Neural progenitor cell (in vitro differentiated cells): ENCODE results near the gene UBA1. TPM values are rescaled to one million over a fixed set of nuclear protein-coding genes. Genes with fewer than 3 reads are reported as not detected.

Experiments
- DNase-seq: peaks from one replicate; pipeline ENCODE4 v3.0.0-alpha.2; 2016; ENCODE audit warnings: low spot score
- H2AFZ ChIP-seq: fragments of 200-600 bp; sonication (generic); replicated peaks from 2 replicates; pipeline ENCODE4 v1.6.1; 2016; ENCODE audit warnings: antibody characterized with exemption
- H3F3A ChIP-seq: fragments of 200-600 bp; sonication (generic); 2 replicates; pipeline ENCODE4 v1.6.1; 2016; ENCODE audit warnings: antibody characterized with exemption, low read depth
- H3K27ac ChIP-seq: fragments of 200-600 bp; sonication (generic); 2 replicates; pipeline ENCODE4 v1.5.1; 2016; ENCODE audit warnings: mild to moderate bottlenecking
- H3K27me3 ChIP-seq: fragments of 200-600 bp; sonication (generic); 2 replicates; pipeline ENCODE4 v1.6.1; 2016; ENCODE audit warnings: mild to moderate bottlenecking, moderate library complexity
- H3K36me3 ChIP-seq: fragments of 200-600 bp; sonication (generic); 2 replicates; pipeline ENCODE4 v1.5.1; 2016
- H3K4me1 ChIP-seq: fragments of 200-600 bp; sonication (generic); 2 replicates; pipeline ENCODE4 v1.6.1; 2016; ENCODE audit warnings: mixed run types
- H3K4me2 ChIP-seq: fragments of 200-600 bp; sonication (generic); 2 replicates; pipeline ENCODE4 v1.6.1; 2016
- H3K4me3 ChIP-seq: fragments of 200-600 bp; sonication (generic); 2 replicates; pipeline ENCODE4 v1.5.1; 2016
- H3K79me2 ChIP-seq: fragments of 200-600 bp; sonication (generic); 2 replicates; pipeline ENCODE4 v1.6.1; 2016; ENCODE audit warnings: low read depth
- H3K9ac ChIP-seq: fragments of 200-600 bp; sonication (generic); 2 replicates; pipeline ENCODE4 v1.6.1; 2016
- H3K9me3 ChIP-seq: fragments of 200-600 bp; sonication (generic); 2 replicates; pipeline ENCODE4 v1.5.1; 2016; ENCODE audit warnings: low read depth
- H4K20me1 ChIP-seq: fragments of 200-600 bp; sonication (generic); 2 replicates; pipeline ENCODE4 v1.6.1; 2016; ENCODE audit warnings: low read depth
- H3K27ac Mint-ChIP-seq: 3 replicates; pipeline ENCODE4 v1.8.0; 2021; ENCODE audit warnings: mixed read lengths
- H3K27me3 Mint-ChIP-seq: 2 replicates; pipeline ENCODE4 v1.8.0; 2022; ENCODE audit warnings: low read depth, mild to moderate bottlenecking, inconsistent platforms, moderate library complexity, mixed read lengths; ENCODE audit not compliant: insufficient read depth
- H3K36me3 Mint-ChIP-seq: 3 replicates; pipeline ENCODE4 v1.8.0; 2021; ENCODE audit warnings: mixed read lengths
- H3K4me1 Mint-ChIP-seq: 3 replicates; pipeline ENCODE4 v1.8.0; 2021; ENCODE audit warnings: mixed read lengths
- H3K4me3 Mint-ChIP-seq: 3 replicates; pipeline ENCODE4 v1.8.0; 2021; ENCODE audit warnings: mild to moderate bottlenecking, moderate library complexity, mixed read lengths
- H3K9me3 Mint-ChIP-seq: 3 replicates; pipeline ENCODE4 v1.8.0; 2020; ENCODE audit warnings: mixed read lengths
- CTCF ChIP-seq: fragments of 200-600 bp; sonication (generic); IDR thresholded peaks from 2 replicates; pipeline ENCODE4 v1.5.1; 2017; ENCODE audit warnings: antibody characterized with exemption, mild to moderate bottlenecking
- EZH2 ChIP-seq: fragments of 200-600 bp; sonication (generic); IDR thresholded peaks from 2 replicates; pipeline ENCODE4 v1.6.1; 2017; ENCODE audit warnings: antibody characterized with exemption, mild to moderate bottlenecking, moderate library complexity
- EZH2phosphoT487 ChIP-seq: fragments of 200-600 bp; sonication (generic); IDR thresholded peaks from 2 replicates; pipeline ENCODE4 v1.6.1; 2017; ENCODE audit warnings: antibody characterized with exemption
- total RNA-seq: library from RNA; depleted of rRNA; stranded (reverse); fragments of >200 nt; gene quantifications from 2 replicates; pipeline ENCODE4 v1.2.3, GENCODE V29; 2015; ENCODE audit warnings: low replicate concordance

Gene UBA1
- total RNA-seq, 1 donor from 2014 or later: 291 TPM

GRCh38 chrX:47178337-47178736, 15.3 kb upstream of the UBA1 start:
- H3K4me1 ChIP-seq: no peaks in the 10 kb centered on the region
- Mint-ChIP-seq H3K36me3 (peaks cover 13% of the 10 kb centered on the region), H3K4me1 (no peaks in the 10 kb centered on the region), H3K27ac (no peak overlapping the region), H3K9me3 (peaks cover 11% of the 10 kb centered on the region), H3K4me3 (no peak overlapping the region), H3K27me3 (peaks cover 6% of the 10 kb centered on the region)
- no peaks in the 10 kb centered on the region for H4K20me1 ChIP-seq
- DNase-seq: no peak
- no peaks in the 10 kb centered on the region for H3K36me3 ChIP-seq
- no peak overlapping the region for H3K9ac ChIP-seq
- H3K27me3 ChIP-seq: no peaks in the 10 kb centered on the region
- H3K79me2 ChIP-seq: no peaks in the 10 kb centered on the region
- H3F3A ChIP-seq: no peaks in the 10 kb centered on the region
- no peak overlapping the region for H3K27ac ChIP-seq
- H3K4me2 ChIP-seq: no peak overlapping the region
- H2AFZ ChIP-seq: no peak overlapping the region
- H3K4me3 ChIP-seq: no peak overlapping the region
- TF ChIP-seq EZH2phosphoT487: no peak
- TF ChIP-seq CTCF: no peak
- H3K9me3 ChIP-seq: no peaks in the 10 kb centered on the region

GRCh38 chrX:47179221-47179927, 14.3 kb upstream of the UBA1 start:
- no peaks in the 10 kb centered on the region for H3K9me3 ChIP-seq
- Mint-ChIP-seq H3K27ac (no peak overlapping the region), H3K27me3 (peaks cover 4% of the 10 kb centered on the region), H3K36me3 (peaks cover 13% of the 10 kb centered on the region), H3K9me3 (peaks cover 11% of the 10 kb centered on the region), H3K4me3 (no peak overlapping the region), H3K4me1 (no peaks in the 10 kb centered on the region)
- no peak overlapping the region for H3K27ac ChIP-seq
- no peaks in the 10 kb centered on the region for H3K27me3 ChIP-seq
- no peaks in the 10 kb centered on the region for H3K79me2 ChIP-seq
- no peak overlapping the region for H3K9ac ChIP-seq
- no peak overlapping the region for H3K4me3 ChIP-seq
- H3K36me3 ChIP-seq: no peaks in the 10 kb centered on the region
- no peaks in the 10 kb centered on the region for H3K4me1 ChIP-seq
- H2AFZ ChIP-seq: no peak overlapping the region
- TF ChIP-seq CTCF (no peak), EZH2 (no peak), EZH2phosphoT487 (no peak)
- H4K20me1 ChIP-seq: no peaks in the 10 kb centered on the region
- H3K4me2 ChIP-seq: no peak overlapping the region
- H3F3A ChIP-seq: no peaks in the 10 kb centered on the region
- DNase-seq: no peak

- Histone ChIP-seq H3F3A (no peaks in the 10 kb centered on the region), H3K27ac (no peak overlapping the region), H3K27me3 (no peaks in the 10 kb centered on the region), H3K9ac (no peak overlapping the region), H3K4me2 (no peak overlapping the region), H3K4me1 (no peaks in the 10 kb centered on the region), H2AFZ (no peak overlapping the region), H3K9me3 (no peaks in the 10 kb centered on the region), H4K20me1 (no peaks in the 10 kb centered on the region), H3K4me3 (no peak overlapping the region), H3K79me2 (no peaks in the 10 kb centered on the region), H3K36me3 (no peaks in the 10 kb centered on the region)
- Mint-ChIP-seq H3K36me3 (peaks cover 13% of the 10 kb centered on the region), H3K4me3 (no peak overlapping the region), H3K9me3 (peaks cover 11% of the 10 kb centered on the region), H3K27me3 (peaks cover 6% of the 10 kb centered on the region), H3K4me1 (no peaks in the 10 kb centered on the region), H3K27ac (no peak overlapping the region)
- DNase-seq: no peak
- TF ChIP-seq EZH2phosphoT487: no peak
- TF ChIP-seq EZH2: no peak
Measured at GRCh38 chrX:47179928-47180255, 13.7 kb upstream of the UBA1 start.

- Histone ChIP-seq H3K36me3 (no peaks in the 10 kb centered on the region), H3K4me2 (no peak overlapping the region)
- H3K36me3 Mint-ChIP-seq: peaks cover 13% of the 10 kb centered on the region
Measured at GRCh38 chrX:47180346-47180745, 13.3 kb upstream of the UBA1 start.

More at GRCh38 chrX:47180346-47180745, 13.3 kb upstream of the UBA1 start:
- H3K27ac Mint-ChIP-seq: no peak overlapping the region
- no peak for TF ChIP-seq EZH2
- no peak for TF ChIP-seq CTCF
- TF ChIP-seq EZH2phosphoT487: no peak
- peaks cover 11% of the 10 kb centered on the region for H3K9me3 Mint-ChIP-seq
- Histone ChIP-seq H3K9me3 (no peaks in the 10 kb centered on the region), H3K27me3 (no peaks in the 10 kb centered on the region), H2AFZ (no peak overlapping the region), H3F3A (no peaks in the 10 kb centered on the region), H3K4me1 (no peaks in the 10 kb centered on the region), H4K20me1 (no peaks in the 10 kb centered on the region), H3K27ac (no peak overlapping the region), H3K79me2 (no peaks in the 10 kb centered on the region), H3K4me3 (no peak overlapping the region), H3K9ac (no peak overlapping the region)
- no peaks in the 10 kb centered on the region for H3K4me1 Mint-ChIP-seq
- H3K4me3 Mint-ChIP-seq: no peak overlapping the region
- no peak for DNase-seq
- peaks cover 6% of the 10 kb centered on the region for H3K27me3 Mint-ChIP-seq
